Measurements from ENCODE around the gene C8G. TPM values are rescaled to one million over a fixed set of nuclear protein-coding genes. Genes with fewer than 3 reads are reported as not detected.

The C8G gene
- total and polyA plus RNA-seq, 2 of the 4 experiments (the other 2 are of a cell fraction) = 0.80 TPM; not detected in 1

- no peaks in the 10 kb centered on the region for H3K4me1 ChIP-seq (ENCODE audit: control insufficient read depth, insufficient read depth, low read length)
- in situ Hi-C loops (cut with MboI; ENCODE audit: low sequenced_read_pairs) = no loop called here
- ATAC-seq (ENCODE audit: low read depth) (no peak), DNase-seq (no peak)
- 92% methylated on average over 5 of the region's 11 CpGs; no CpG with 5 or more reads in 1 of the 2 experiments for WGBS, 2 experiments (ENCODE audit: extremely low coverage in 2 of 2, insufficient read length in 1 of 2)
- H2BK15ac ChIP-seq (ENCODE audit: low read depth, low read length) = no peak overlapping the region
- TF ChIP-seq RAD21 (IDR thresholded peaks at IDR 0.05; ENCODE audit: low read length) (no peak), SMC3 (IDR thresholded peaks at IDR 0.05; ENCODE audit: low read depth, low read length) (no peak), FOS (IDR thresholded peaks at IDR 0.05; ENCODE audit: low read depth, low read length) (no peak), CEBPB (IDR thresholded peaks at IDR 0.05; ENCODE audit: low read depth, low read length) (no peak), MAFK (IDR thresholded peaks at IDR 0.05; ENCODE audit: low read depth, low read length) (no peak)
- H3K23ac ChIP-seq (ENCODE audit: low read depth, low read length) = no peak overlapping the region
- H3K4ac ChIP-seq (ENCODE audit: low read depth, low read length) = no peak overlapping the region
- no peak overlapping the region for H4K91ac ChIP-seq (ENCODE audit: insufficient read depth, low read depth, low read length)
- no peak overlapping the region for H3K56ac ChIP-seq (ENCODE audit: extremely low read depth, insufficient read depth, low read length)
- H3K27me3 ChIP-seq (ENCODE audit: control insufficient read depth, insufficient read depth, low read length) = peaks cover 46% of the 10 kb centered on the region
- H3K18ac ChIP-seq (ENCODE audit: low read depth, low read length) = no peak overlapping the region
- no peak overlapping the region for H4K5ac ChIP-seq (ENCODE audit: low read depth, low read length)
- no peak overlapping the region for H2AK9ac ChIP-seq (replicated peaks; ENCODE audit: low read depth, low read length, poor library complexity)
- H3K79me1 ChIP-seq (ENCODE audit: low read depth in 1 of 2, low read length in 2 of 2) = no peaks in the 10 kb centered on the region
- H3K27ac ChIP-seq (ENCODE audit: insufficient read depth, low read length) = no peak overlapping the region
- H2BK120ac ChIP-seq (ENCODE audit: low read depth, low read length) = no peak overlapping the region
- dilution Hi-C loops (cut with HindIII; ENCODE audit: low sequenced_read_pairs, unreplicated experiment) = no loop called here
- intact Hi-C loops (cut with micrococcal nuclease) = no loop called here
- H3K9ac ChIP-seq (ENCODE audit: low read depth, low read length) = no peak overlapping the region
- H2AFZ ChIP-seq (replicated peaks; ENCODE audit: low read length, poor library complexity) = no peak overlapping the region
- no peaks in the 10 kb centered on the region for H3K36me3 ChIP-seq (ENCODE audit: control insufficient read depth, insufficient read depth, low read length)
- H2AK5ac ChIP-seq (ENCODE audit: low read depth, low read length) = no peak overlapping the region
- no peak overlapping the region for H2BK5ac ChIP-seq (ENCODE audit: low read depth, low read length, poor library complexity, severe bottlenecking)
- no peak overlapping the region for H2BK20ac ChIP-seq (ENCODE audit: low read depth, low read length)
- no peak overlapping the region for H3K4me3 ChIP-seq (ENCODE audit: insufficient read depth, low read depth, low read length)
- no peaks in the 10 kb centered on the region for H3K9me1 ChIP-seq (ENCODE audit: insufficient read depth, low read length)
- H3K14ac ChIP-seq (replicated peaks; ENCODE audit: low read depth, low read length) = no peak overlapping the region
- no peak overlapping the region for H3K4me2 ChIP-seq (ENCODE audit: low read depth, low read length)
- H4K8ac ChIP-seq (ENCODE audit: low read depth in 2 of 2, low read length in 2 of 2) = no peak overlapping the region
- no peaks in the 10 kb centered on the region for H4K20me1 ChIP-seq (ENCODE audit: insufficient read depth, low read length)
- POLR2A ChIA-PET (ENCODE audit: unreplicated experiment) = no interaction called here
- H3K9me3 ChIP-seq (ENCODE audit: control insufficient read depth, insufficient read depth, low read length) = no peaks in the 10 kb centered on the region
- CTCF ChIA-PET = no interaction called here
- BruUV-seq (replicated peaks) = no TSS peak
These were observed 38.7 kb downstream of the C8G start for GRCh38 chr9:136983656-136984314.

Measured in IMR-90 (cell line).